GM12878 (cell line): ENCODE data around the gene SLC35E2B. TPM values are rescaled to one million over a fixed set of nuclear protein-coding genes. Genes with fewer than 3 reads are reported as not detected.
"Not testable (repeated sequence)": the region's sequence is repeated elsewhere in the genome, so short reads cannot be mapped to it uniquely, and the experiment has no call there.

Source experiments
- ATAC-seq: fragments of 200-7000 bp; cut with Tn5 transposase; 3 replicates; pipeline ENCODE4 v1.9.1; 2020; ENCODE audit warnings: mild to moderate bottlenecking, moderate library complexity
- BruUV-seq: library from RNA; stranded (reverse); fragments of 400-500 nt; replicated peaks from 2 replicates; lab custom pipeline; 2021; lab: Mats Ljungman, UMichigan
- CTCF ChIA-PET: fragments of 300-600 bp; sonication (Branson Sonifier 250); formaldehyde crosslinking; extraction: SDS; loops from one replicate; lab custom pipeline; 2021; ENCODE audit warnings: inconsistent platforms; lab: Yijun Ruan, JAX
- POLR2A ChIA-PET: fragments of 350-600 bp; formaldehyde crosslinking; extraction: SDS; loops from one replicate; lab custom pipeline; 2021; ENCODE audit warnings: inconsistent platforms; lab: Charles Lee
- RAD21 ChIA-PET: fragments of 300-600 bp; sonication (Branson Sonifier 250); formaldehyde crosslinking; loops from one replicate; lab custom pipeline; 2023; ENCODE audit warnings: antibody characterized with exemption; ENCODE audit not compliant: unreplicated experiment; lab: Charles Lee
- SMC1A ChIA-PET: fragments of 300-600 bp; sonication (Branson Sonifier 250); formaldehyde crosslinking; loops from one replicate; lab custom pipeline; 2023; ENCODE audit not compliant: unreplicated experiment, uncharacterized antibody; lab: Charles Lee
- DNase-seq: peaks from one replicate; pipeline ENCODE4 v3.0.0-alpha.2; 2011; ENCODE audit warnings: low read depth, low spot score
- FAIRE-seq: peaks from 3 replicates; lab custom pipeline; 2011; peaks lifted over from hg19 to GRCh38; lab: Jason Lieb, UNC
- H2AFZ ChIP-seq: 2 replicates; pipeline ENCODE4 v1.6.0; 2011; ENCODE audit warnings: low read depth, low read length, control low read depth; ENCODE audit not compliant: control insufficient read depth
- H3K27ac ChIP-seq: 2 replicates; pipeline ENCODE4 v1.5.1; 2011; ENCODE audit warnings: control low read depth; ENCODE audit not compliant: control insufficient read depth, insufficient read depth
- H3K27me3 ChIP-seq, 2 experiments: replicated peaks in 1 of 2; 2 replicates each; pipeline versions ENCODE4 v1.6.0 to v1.6.1; 2011; ENCODE audit warnings: low read length in 1 of 2; ENCODE audit not compliant: control insufficient read depth in 2 of 2, insufficient read depth in 2 of 2
- H3K36me3 ChIP-seq, 2 experiments: 2 replicates each; pipeline ENCODE4 v1.5.1; 2011; ENCODE audit warnings: low read length in 1 of 2; ENCODE audit not compliant: control insufficient read depth in 2 of 2, insufficient read depth in 2 of 2
- H3K4me1 ChIP-seq: 2 replicates; pipeline ENCODE4 v1.6.1; 2011; ENCODE audit warnings: mild to moderate bottlenecking, low read length, moderate library complexity, mixed read lengths; ENCODE audit not compliant: control insufficient read depth, insufficient read depth
- H3K4me2 ChIP-seq: 2 replicates; pipeline ENCODE4 v1.6.0; 2011; ENCODE audit warnings: control low read depth; ENCODE audit not compliant: control insufficient read depth, insufficient read depth
- H3K4me3 ChIP-seq: fragments of 200-600 bp; sonication (generic); 2 replicates; pipeline ENCODE4 v1.5.1; 2016
- H3K79me2 ChIP-seq: 2 replicates; pipeline ENCODE4 v1.6.0; 2011; ENCODE audit warnings: low read length; ENCODE audit not compliant: control insufficient read depth, insufficient read depth
- H3K9ac ChIP-seq: 2 replicates; pipeline ENCODE4 v1.8.0; 2011; ENCODE audit warnings: low read length, control low read depth, mixed read lengths; ENCODE audit not compliant: control insufficient read depth, insufficient read depth
- H3K9me3 ChIP-seq: replicated peaks from 3 replicates; pipeline ENCODE4 v1.5.1; 2011; ENCODE audit warnings: mild to moderate bottlenecking, low read length; ENCODE audit not compliant: control insufficient read depth, insufficient read depth
- H4K20me1 ChIP-seq: 2 replicates; pipeline ENCODE4 v1.6.0; 2011; ENCODE audit not compliant: control insufficient read depth, insufficient read depth
- WGBS: methylation state at CpG from one replicate; pipeline ENCODE4 v1.1.6; 2016; ENCODE audit warnings: low lambda C conversion rate; ENCODE audit not compliant: insufficient replicate concordance, insufficient coverage; ENCODE audit errors: missing lambda C conversion rate; 5-methylcytosine and 5-hydroxymethylcytosine counted together
- in situ Hi-C: fragments of 300-500 bp; cut with MboI; formaldehyde crosslinking; loops from 9 replicates; pipeline ENCODE4 v1.14.3; 2018; ENCODE audit warnings: mixed read lengths
- intact Hi-C: fragments of 100-400 bp; cut with micrococcal nuclease; formaldehyde crosslinking; loops from one replicate; pipeline ENCODE4 v1.14.2; 2022; ENCODE audit not compliant: unreplicated experiment
- polyA plus RNA-seq, 11 experiments: library from polyadenylated mRNA; depleted of rRNA in 4 of 11; unstranded in 6 of 11; stranded (reverse) in 5 of 11; fragments of >200 nt; fragmentation: Nextera tagmentation in 4 of 11; fragmentation: Illumina TruSeq in 1 of 11; extraction: Ambion mirVana in 4 of 11; extraction: Trizol in 1 of 11; gene quantifications; 1 replicate in 1 of 11; 2 replicates in 10 of 11; pipeline versions ENCODE4 v1.2.1 to v1.2.3, GENCODE V29; 2011 to 2016; ENCODE audit warnings: inconsistent platforms in 2 of 11, missing spikeins in 2 of 11, low read depth in 1 of 11
- total RNA-seq, 4 experiments: library from RNA; depleted of rRNA in 3 of 4; stranded (reverse); fragments of >200 nt in 3 of 4; fragmentation: Illumina TruSeq in 1 of 4; extraction: Trizol in 1 of 4; gene quantifications; 2 replicates each; pipeline versions ENCODE4 v1.2.1 to v1.2.3, GENCODE V29; 2013 to 2021
- TF ChIP-seq, protein P1 (sequence below): IDR thresholded peaks from 2 replicates; pipeline ENCODE4 v1.6.1; 2012; ENCODE audit warnings: improper control_type of control experiment, low read depth, low read length; ENCODE audit not compliant: insufficient replicate concordance
- TF ChIP-seq, protein P2 (sequence below): IDR thresholded peaks from 2 replicates; pipeline ENCODE4 v1.6.1; 2011; ENCODE audit warnings: borderline replicate concordance, low read depth, mild to moderate bottlenecking, moderate library complexity, mixed read lengths, low read length; ENCODE audit not compliant: insufficient read depth; ENCODE audit errors: extremely low read length

SLC35E2B gene
- total and polyA plus RNA-seq, 10 of the 15 experiments (the other 5 are each of a cell fraction or from before 2014, with no cell fraction given) = 2.6 to 36.7 (median 18.6) TPM

DNA sequence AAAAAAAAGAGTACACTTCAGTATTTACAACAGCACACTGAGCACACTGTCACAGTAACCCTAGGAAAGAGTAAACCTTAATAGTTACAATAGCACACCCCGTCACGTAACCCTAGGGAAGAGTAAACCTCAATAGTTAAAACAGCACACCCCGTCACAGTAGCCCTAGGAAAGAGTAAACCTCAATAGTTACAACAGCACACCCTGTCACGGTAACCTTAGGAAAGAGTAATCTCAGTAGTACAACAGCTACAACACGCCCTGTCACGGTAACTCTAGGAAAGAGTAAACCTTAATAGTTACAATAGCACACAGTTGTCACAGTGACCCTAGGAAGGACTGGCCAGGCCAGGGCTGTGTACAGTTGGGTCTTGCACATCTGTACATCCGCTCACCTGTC is 28.6 kb upstream of the SLC35E2B start (continued):
- TF ChIP-seq, protein P1, sequence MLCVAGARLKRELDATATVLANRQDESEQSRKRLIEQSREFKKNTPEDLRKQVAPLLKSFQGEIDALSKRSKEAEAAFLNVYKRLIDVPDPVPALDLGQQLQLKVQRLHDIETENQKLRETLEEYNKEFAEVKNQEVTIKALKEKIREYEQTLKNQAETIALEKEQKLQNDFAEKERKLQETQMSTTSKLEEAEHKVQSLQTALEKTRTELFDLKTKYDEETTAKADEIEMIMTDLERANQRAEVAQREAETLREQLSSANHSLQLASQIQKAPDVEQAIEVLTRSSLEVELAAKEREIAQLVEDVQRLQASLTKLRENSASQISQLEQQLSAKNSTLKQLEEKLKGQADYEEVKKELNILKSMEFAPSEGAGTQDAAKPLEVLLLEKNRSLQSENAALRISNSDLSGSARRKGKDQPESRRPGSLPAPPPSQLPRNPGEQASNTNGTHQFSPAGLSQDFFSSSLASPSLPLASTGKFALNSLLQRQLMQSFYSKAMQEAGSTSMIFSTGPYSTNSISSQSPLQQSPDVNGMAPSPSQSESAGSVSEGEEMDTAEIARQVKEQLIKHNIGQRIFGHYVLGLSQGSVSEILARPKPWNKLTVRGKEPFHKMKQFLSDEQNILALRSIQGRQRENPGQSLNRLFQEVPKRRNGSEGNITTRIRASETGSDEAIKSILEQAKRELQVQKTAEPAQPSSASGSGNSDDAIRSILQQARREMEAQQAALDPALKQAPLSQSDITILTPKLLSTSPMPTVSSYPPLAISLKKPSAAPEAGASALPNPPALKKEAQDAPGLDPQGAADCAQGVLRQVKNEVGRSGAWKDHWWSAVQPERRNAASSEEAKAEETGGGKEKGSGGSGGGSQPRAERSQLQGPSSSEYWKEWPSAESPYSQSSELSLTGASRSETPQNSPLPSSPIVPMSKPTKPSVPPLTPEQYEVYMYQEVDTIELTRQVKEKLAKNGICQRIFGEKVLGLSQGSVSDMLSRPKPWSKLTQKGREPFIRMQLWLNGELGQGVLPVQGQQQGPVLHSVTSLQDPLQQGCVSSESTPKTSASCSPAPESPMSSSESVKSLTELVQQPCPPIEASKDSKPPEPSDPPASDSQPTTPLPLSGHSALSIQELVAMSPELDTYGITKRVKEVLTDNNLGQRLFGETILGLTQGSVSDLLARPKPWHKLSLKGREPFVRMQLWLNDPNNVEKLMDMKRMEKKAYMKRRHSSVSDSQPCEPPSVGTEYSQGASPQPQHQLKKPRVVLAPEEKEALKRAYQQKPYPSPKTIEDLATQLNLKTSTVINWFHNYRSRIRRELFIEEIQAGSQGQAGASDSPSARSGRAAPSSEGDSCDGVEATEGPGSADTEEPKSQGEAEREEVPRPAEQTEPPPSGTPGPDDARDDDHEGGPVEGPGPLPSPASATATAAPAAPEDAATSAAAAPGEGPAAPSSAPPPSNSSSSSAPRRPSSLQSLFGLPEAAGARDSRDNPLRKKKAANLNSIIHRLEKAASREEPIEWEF = no peak
- TF ChIP-seq, protein P2, sequence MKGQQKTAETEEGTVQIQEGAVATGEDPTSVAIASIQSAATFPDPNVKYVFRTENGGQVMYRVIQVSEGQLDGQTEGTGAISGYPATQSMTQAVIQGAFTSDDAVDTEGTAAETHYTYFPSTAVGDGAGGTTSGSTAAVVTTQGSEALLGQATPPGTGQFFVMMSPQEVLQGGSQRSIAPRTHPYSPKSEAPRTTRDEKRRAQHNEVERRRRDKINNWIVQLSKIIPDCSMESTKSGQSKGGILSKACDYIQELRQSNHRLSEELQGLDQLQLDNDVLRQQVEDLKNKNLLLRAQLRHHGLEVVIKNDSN = no peak

DNA sequence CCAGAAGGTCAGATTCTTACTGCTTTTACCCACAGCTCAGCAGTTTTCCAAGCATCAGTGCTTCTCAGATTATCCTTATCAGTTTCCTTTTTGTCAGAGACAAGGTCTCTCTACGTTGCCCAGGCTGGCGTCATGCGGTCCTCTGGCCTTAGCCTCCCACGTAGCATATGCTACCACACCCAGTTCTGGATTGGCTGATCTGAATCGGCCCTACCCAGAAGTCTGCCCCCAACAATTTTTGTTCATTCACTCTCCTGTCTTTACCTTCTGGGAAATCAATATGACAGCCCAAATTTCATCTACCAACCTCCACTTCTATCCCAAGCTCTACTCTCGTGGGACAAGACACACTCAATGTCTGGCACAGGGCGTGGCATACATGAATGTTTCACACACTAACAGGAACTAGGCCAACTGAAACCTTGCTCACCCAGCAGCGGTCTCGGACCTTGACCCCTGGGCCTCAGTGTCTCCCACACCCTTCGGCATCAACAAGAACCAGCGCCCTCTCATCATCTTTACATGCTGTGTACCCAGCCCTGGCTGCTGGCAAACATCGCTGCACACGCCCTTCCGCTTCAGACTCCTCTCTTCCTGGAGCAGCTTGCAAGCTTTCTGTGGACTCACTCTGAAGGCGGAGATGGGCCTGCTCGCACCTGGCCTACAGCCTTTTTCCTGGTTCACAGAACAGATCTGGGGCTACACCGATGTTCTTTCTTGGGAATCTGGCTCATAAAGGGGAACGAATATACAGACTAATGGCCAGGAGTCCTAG is 22.7 kb upstream of the SLC35E2B start:
- H3K4me3 ChIP-seq, POLR2A ChIA-PET, H3K9ac ChIP-seq, CTCF ChIA-PET, DNase-seq, H3K4me1 ChIP-seq, ATAC-seq, H3K27me3 ChIP-seq, H3K9me3 ChIP-seq, intact Hi-C loops, H3K4me2 ChIP-seq, H2AFZ ChIP-seq, H4K20me1 ChIP-seq, H3K36me3 ChIP-seq, H3K79me2 ChIP-seq, BruUV-seq, SMC1A ChIA-PET, in situ Hi-C loops, FAIRE-seq, H3K27ac ChIP-seq, RAD21 ChIA-PET: not testable (repeated sequence)
- WGBS = 93% methylated on average over 9 of the region's 18 CpGs

DNA sequence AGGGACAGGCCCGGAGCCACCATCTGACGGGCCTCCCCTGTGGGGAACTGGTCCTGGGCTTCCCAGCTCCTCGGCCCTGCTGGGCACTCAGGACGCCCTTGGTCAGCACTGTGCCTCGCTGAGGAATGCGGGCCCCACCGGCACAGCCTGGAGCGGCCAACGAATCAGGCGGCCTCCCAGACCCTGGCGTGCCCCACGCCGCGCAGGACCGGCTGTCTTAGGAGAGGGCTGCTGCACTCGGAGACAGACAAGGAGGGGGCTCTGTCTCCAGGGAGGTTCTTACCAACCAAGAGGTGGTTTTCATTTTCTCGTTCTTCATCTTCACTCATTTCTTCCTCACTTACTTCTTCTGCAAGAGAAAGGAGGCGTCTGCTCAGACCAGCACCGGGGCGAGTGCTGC is 15.3 kb upstream of the SLC35E2B start:
- H3K36me3 ChIP-seq, RAD21 ChIA-PET, H3K4me1 ChIP-seq, H2AFZ ChIP-seq, DNase-seq, intact Hi-C loops, in situ Hi-C loops, H3K4me2 ChIP-seq, CTCF ChIA-PET, H3K4me3 ChIP-seq, H3K9ac ChIP-seq, H3K27me3 ChIP-seq, H4K20me1 ChIP-seq, ATAC-seq, H3K9me3 ChIP-seq, H3K79me2 ChIP-seq, FAIRE-seq, BruUV-seq, H3K27ac ChIP-seq, POLR2A ChIA-PET, SMC1A ChIA-PET: not testable (repeated sequence)
- WGBS = 98% methylated on average over 6 of the region's 20 CpGs
